Measurements from ENCODE around the gene SOX3. TPM values are rescaled to one million over a fixed set of nuclear protein-coding genes. Genes with fewer than 3 reads are reported as not detected.

SOX3 gene
- total RNA-seq, 1 donor from 2014 or later = 20.4 TPM

- H2AFZ ChIP-seq (replicated peaks) = no peak overlapping the region
- no peak overlapping the region for H3K9ac ChIP-seq
- peaks cover 2% of the 10 kb centered on the region for H3K9me3 ChIP-seq (ENCODE audit: low read depth)
- no peaks in the 10 kb centered on the region for H3K4me1 ChIP-seq
- peak overlapping the region; percentile 82 for H3K4me2 ChIP-seq
- H4K20me1 ChIP-seq (ENCODE audit: low read depth) = peaks cover 7% of the 10 kb centered on the region
- H3K27ac ChIP-seq = no peak overlapping the region
- H3K9me3 Mint-ChIP-seq = peaks cover 22% of the 10 kb centered on the region
- peaks cover 61% of the 10 kb centered on the region for H3K27me3 ChIP-seq
- DNase-seq (ENCODE audit: low spot score) = peak; percentile 44
- H3K79me2 ChIP-seq (ENCODE audit: low read depth) = peaks cover 24% of the 10 kb centered on the region
- TF ChIP-seq EZH2 (IDR thresholded peaks at IDR 0.05) = no peak
- TF ChIP-seq EZH2phosphoT487 (IDR thresholded peaks at IDR 0.05) = peak; percentile 17
- peaks cover 8% of the 10 kb centered on the region for H3K36me3 Mint-ChIP-seq
- H3K4me1 Mint-ChIP-seq = peaks cover 43% of the 10 kb centered on the region
- peak overlapping the region; percentile 35 for H3K27ac Mint-ChIP-seq
- peak overlapping the region; percentile 90 for H3K4me3 Mint-ChIP-seq
- H3K36me3 ChIP-seq = no peaks in the 10 kb centered on the region
- peaks cover 41% of the 10 kb centered on the region for H3K27me3 Mint-ChIP-seq (ENCODE audit: insufficient read depth, low read depth)
- peak overlapping the region; percentile 78 for H3K4me3 ChIP-seq
- H3F3A ChIP-seq (ENCODE audit: low read depth) = peaks cover 20% of the 10 kb centered on the region
These were observed 2.5 kb upstream of the SOX3 start for GRCh38 chrX:140507223-140507981.

GRCh38 chrX:140505421-140506337, 810 bp upstream of the SOX3 start:
- DNase-seq (ENCODE audit: low spot score) = peak; percentile 72
- Mint-ChIP-seq H3K9me3 (peaks cover 29% of the 10 kb centered on the region), H3K4me1 (peaks cover 52% of the 10 kb centered on the region), H3K36me3 (peaks cover 11% of the 10 kb centered on the region), H3K27ac (peak overlapping the region; percentile 74), H3K27me3 (ENCODE audit: insufficient read depth, low read depth) (peaks cover 42% of the 10 kb centered on the region), H3K4me3 (peak overlapping the region; percentile 90)
- peaks cover 26% of the 10 kb centered on the region for H3K79me2 ChIP-seq (ENCODE audit: low read depth)
- H3K9ac ChIP-seq = no peak overlapping the region
- H3K9me3 ChIP-seq (ENCODE audit: low read depth) = no peaks in the 10 kb centered on the region
- peaks cover 37% of the 10 kb centered on the region for H3F3A ChIP-seq (ENCODE audit: low read depth)
- H3K4me1 ChIP-seq = no peaks in the 10 kb centered on the region
- H3K36me3 ChIP-seq = no peaks in the 10 kb centered on the region
- peaks cover 9% of the 10 kb centered on the region for H4K20me1 ChIP-seq (ENCODE audit: low read depth)
- peak overlapping the region; percentile 79 for H3K27ac ChIP-seq
- peak overlapping the region; percentile 82 for H3K4me2 ChIP-seq
- TF ChIP-seq EZH2phosphoT487 (IDR thresholded peaks at IDR 0.05) (peak; percentile 26), CTCF (IDR thresholded peaks at IDR 0.05) (no peak)
- peaks cover 44% of the 10 kb centered on the region for H3K27me3 ChIP-seq
- peak overlapping the region; percentile 5 for H2AFZ ChIP-seq (replicated peaks)
- H3K4me3 ChIP-seq = peak overlapping the region; percentile 78

- Histone ChIP-seq H3K36me3 (no peaks in the 10 kb centered on the region), H3K4me3 (peak overlapping the region; percentile 78), H2AFZ (replicated peaks) (no peak overlapping the region), H3F3A (ENCODE audit: low read depth) (peaks cover 49% of the 10 kb centered on the region), H3K9me3 (ENCODE audit: low read depth) (no peaks in the 10 kb centered on the region), H3K27me3 (peaks cover 26% of the 10 kb centered on the region), H3K79me2 (ENCODE audit: low read depth) (peaks cover 26% of the 10 kb centered on the region), H3K27ac (no peak overlapping the region), H4K20me1 (ENCODE audit: low read depth) (peaks cover 9% of the 10 kb centered on the region), H3K9ac (no peak overlapping the region), H3K4me1 (peaks cover 3% of the 10 kb centered on the region), H3K4me2 (peak overlapping the region; percentile 82)
- peaks cover 33% of the 10 kb centered on the region for H3K9me3 Mint-ChIP-seq
- H3K36me3 Mint-ChIP-seq = peaks cover 11% of the 10 kb centered on the region
- H3K27me3 Mint-ChIP-seq (ENCODE audit: insufficient read depth, low read depth) = peaks cover 35% of the 10 kb centered on the region
- H3K27ac Mint-ChIP-seq = no peak overlapping the region
- TF ChIP-seq EZH2phosphoT487 (IDR thresholded peaks at IDR 0.05) (no peak), CTCF (IDR thresholded peaks at IDR 0.05) (peak; percentile 13), EZH2 (IDR thresholded peaks at IDR 0.05) (no peak)
- peak overlapping the region; percentile 92 for H3K4me3 Mint-ChIP-seq
- peak; percentile 75 for DNase-seq (ENCODE audit: low spot score)
- H3K4me1 Mint-ChIP-seq = peaks cover 54% of the 10 kb centered on the region
These were observed 1.0 kb downstream of the SOX3 start for GRCh38 chrX:140503714-140504351.
